HG03095 (cell line): ENCODE measurements around the gene DEPP1.

Experiments
- ATAC-seq: cut with Tn5 transposase; IDR thresholded peaks from one replicate; pipeline ENCODE4 v1.9.1; 2021; ENCODE audit warnings: moderate library complexity; ENCODE audit not compliant: unreplicated experiment

Gene DEPP1

DNA sequence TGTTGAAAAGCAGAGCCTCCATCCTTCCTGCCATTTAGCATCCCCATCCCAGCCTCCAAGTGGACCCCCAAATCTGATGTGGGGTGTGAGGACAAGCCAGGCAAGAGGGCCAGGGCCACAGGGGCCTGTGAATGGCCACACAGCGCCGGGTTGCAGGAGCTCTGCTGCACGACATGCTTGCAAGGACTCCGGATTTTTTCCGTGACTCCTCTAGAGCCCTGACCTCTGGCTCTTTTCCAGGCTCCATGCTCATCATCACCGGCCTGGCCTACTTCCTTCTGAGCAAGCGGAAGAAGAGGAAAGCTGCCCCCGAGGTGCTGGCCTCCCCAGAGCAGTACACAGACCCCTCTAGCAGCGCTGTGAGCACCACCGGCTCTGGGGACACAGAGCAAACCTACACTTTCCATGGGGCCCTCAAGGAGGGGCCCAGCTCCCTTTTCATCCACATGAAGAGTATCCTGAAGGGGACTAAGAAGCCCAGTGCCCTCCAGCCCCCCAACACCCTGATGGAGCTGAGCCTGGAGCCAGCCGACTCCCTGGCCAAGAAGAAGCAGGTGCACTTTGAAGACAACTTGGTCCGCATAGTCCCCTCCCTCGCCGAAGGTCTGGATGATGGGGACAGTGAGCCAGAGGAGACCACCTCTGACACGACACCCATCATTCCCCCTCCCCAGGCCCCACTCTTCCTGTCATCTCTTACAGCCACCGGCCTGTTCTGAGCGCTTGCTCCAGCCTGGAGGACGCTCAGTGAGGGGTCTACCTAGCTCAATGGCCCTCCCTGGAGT lies 44.0 kb downstream of the DEPP1 start:
- no peak for ATAC-seq

DNA sequence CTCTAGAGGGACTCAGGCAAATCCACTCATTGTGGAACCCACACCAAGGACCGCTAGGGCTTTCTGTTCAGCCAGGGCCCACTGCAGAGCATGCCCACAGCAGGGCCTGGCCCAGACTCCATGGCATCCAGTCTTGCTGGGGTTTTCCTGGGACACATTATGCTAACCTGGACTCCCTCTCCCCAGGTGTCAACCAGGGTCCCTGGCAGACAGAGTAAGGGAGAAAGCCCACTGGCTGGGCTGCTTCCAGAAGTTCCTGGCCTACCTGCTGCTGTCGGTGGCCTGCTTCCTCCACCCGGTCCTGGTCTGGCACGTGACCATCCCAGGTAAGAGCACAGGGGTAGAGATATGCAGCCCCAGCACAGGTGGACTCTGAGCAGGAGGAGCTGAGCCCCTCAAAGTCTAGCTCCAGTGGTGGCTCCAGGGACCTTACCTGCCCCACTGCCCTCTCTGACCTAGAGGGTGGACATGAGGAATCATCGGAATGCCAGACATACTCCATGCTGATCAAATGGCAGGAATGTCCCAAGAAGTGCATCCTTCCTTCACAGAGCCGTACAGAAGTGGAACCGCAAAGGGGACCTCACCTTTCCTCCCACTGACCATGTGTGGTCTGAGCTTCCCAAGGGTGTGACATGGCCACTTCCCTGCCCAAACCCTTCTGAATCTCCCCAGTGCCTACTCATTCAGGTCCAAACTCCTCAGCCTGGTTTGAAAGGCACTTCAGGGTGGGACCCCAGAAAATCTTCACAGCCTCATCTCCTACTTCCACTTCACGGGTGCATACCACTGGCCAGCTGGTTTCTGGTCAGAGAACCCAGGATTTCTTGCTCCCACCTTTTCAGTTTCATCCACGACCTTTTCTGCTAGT lies 44.9 kb downstream of the DEPP1 start:
- no peak for ATAC-seq

DNA sequence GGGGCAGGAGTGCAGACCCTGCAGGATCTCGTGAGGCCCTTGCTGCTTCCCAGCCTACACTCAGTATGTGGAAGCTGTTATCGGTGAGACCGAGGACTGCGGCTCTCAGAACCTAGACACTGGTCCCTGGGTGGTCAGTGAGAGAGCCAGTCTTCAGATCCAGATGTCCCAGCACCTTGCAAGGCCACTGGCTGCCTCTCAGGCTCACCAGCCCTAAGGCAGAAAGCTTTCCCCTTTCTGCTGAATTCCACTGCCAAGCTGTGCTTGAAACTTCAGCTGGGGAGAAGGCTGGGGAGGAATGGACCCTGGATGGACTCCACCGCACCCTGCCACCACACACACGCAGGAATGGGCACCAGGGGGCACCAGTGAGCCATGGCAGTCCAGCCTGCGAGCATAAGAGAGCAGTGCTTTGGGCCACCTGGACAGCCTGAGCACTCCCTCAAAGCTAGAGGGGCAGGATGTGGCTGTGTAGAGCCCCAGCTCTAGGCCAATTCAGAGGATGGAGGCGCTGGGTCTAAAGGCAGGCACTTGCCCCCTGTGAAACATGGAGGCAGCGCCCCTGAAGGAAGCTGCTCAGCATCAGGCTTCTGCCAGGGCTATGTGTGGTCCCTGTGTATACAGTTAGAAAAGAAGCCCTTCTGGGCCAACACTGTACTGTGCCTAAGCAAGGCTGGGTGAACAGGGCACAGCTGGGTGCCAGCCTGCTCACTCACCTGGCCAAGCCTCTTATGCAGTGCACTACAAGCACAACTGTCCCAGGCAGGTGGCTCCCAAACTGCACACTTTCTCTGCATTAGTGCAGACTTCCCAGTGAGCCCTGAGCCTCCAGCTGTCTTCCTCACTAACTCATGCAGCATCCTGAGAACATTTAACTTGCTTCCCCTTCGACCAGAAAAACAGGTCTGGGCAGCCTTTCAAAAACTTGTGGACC lies 45.8 kb downstream of the DEPP1 start:
- ATAC-seq, result peak; percentile 98

DNA sequence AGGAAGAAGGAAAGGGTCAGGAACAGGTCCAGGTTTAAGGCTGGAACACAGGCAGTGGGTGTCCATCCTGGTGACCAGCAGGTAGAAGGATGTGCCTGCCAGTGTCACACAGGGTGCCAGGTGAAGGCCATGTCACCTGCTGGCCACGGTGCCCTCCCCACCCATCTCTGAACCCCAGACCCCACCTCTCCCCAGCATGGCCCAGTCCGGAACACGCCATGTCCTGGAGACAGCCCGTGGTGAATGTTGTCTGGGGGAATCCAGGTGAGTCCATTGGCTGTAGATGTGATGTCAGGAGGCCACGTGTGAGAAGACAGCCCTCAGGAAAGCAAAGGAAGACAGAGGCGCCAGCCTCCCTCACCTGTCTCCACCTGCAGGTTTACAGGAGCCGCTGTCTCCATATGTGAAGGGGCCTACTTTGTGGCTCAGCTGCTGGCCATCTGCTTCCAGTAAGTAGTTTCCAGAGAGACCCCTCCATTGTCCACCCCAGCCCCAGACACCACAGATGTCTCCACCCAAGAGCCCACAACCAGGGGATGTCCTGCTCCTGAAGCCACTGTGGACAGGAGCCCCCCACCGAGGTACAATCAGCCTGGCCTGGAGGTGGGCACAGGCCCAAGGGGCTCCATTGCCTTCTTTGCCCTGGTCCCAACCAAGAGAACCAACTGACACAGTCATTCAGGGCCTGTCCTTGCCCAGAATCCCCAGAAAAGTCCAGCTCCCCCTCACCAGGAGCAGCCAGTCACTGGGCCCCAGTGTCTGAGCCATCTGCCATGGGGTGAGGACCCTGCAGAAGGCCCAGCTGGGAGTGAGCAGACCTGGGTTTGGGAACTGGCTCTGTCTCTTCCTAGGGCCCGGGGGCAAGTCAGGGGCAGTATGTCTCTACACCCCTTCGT lies 46.7 kb downstream of the DEPP1 start:
- no peak for ATAC-seq

DNA sequence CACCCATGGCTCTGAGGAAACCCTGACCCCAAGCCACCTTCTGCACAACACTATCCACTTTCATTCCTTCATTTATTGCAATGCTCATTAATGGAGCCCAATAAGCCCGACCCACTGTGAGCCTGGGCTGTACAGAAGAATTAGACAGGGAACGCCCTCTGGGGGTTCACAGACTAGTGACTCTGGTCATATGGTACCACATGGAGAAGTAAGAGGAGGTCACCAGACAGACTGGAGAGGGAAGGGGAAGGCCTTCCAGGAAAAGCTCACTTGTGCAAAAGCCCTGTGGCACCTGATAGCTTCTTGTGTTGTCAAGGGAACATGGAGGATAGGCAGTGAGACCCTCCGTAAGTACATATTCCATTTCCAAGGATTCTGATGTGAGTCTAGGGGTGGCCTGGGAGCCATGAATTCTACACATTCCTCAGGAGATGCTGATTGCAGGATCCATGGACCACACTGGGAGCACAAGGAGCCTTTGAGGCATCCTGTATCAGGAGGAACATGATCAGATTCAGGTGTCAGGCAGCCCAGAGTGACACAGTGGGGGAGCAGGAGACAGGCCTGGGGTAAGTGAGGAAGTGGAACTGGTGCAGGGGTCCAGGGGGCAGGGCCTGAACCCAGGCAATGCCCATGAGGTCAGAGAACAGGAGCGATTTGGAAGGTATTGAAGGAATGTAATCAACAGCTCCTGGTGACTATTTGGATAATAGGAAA lies 47.5 kb downstream of the DEPP1 start:
- ATAC-seq, result no peak

DNA sequence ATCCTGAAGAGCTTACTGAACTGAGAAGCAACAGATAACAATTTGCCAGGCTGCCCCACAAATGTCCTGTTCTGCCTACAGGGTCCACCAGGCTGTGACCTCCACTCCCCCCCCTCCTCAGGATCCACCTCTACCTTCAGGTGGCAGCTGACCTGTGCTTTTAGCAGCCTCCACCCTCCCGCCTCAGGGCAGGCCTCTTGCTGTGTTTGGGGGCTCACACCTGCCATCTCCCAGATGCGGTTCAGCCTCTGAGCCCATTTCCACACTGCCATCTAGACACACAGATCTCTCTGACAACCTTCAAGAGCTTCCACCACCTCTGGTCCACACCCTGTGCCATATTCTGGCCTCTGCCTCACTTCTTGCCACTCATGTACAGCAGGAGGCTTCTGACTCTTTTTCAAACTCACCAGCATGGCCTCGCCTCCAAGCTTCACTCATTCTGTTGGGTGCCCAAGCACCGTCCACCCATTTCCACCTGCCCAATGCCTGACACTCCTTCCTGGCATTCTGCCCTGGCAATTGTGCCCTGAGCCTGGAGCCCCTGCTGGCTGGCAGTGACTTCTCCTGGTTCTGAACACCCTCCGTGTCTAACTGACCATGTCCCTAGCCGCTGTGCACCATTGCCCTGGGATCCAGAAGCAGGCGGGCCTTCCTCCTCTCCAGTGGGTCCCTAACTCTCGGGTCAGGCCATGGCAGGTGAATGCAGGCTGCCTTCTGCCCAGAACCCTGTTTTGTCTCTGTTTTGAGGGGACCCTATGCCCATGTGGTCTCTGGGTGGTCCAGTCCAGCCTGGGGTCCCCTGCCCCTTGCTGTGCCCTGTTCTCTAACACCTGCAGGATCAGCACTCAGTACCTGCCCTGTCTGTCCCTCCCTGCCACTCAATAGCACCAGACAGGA lies 49.0 kb downstream of the DEPP1 start:
- no peak for ATAC-seq

DNA sequence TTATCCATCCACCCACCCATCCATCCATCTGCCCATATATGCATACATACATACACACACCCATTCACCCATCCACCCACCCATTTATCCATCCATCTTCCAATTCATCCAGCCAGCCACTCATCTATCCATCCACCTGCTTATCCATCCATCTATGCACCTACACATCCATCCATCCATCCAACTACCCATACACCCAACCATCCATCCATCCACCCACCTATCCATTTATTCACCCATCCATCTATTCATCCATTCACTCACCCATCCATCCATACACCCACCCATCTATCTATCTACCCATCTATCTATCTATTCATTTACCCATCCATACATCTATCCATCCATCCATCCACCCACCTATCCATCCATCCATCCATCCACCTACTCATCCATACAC lies 50.1 kb downstream of the DEPP1 start:
- no peak for ATAC-seq

DNA sequence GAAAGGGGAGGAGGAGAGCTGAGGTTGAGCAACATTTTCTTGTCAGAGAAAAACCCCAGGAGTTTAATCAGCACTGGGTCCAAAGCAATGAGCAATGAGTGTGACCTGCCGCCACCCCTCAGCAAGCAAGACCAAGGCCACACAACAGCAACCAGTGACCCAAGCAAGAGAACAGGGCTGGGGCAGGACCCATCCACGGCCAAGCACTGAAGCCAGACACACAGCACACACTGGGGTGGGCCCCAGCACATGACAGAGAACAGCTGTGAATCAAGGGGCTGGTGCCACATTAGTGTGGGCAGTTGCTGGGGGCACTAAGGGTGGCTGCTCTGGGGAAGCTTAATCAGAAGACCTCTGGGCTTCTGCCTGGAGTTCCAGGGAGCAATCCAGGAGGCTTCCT lies 51.3 kb downstream of the DEPP1 start:
- ATAC-seq, result no peak

DNA sequence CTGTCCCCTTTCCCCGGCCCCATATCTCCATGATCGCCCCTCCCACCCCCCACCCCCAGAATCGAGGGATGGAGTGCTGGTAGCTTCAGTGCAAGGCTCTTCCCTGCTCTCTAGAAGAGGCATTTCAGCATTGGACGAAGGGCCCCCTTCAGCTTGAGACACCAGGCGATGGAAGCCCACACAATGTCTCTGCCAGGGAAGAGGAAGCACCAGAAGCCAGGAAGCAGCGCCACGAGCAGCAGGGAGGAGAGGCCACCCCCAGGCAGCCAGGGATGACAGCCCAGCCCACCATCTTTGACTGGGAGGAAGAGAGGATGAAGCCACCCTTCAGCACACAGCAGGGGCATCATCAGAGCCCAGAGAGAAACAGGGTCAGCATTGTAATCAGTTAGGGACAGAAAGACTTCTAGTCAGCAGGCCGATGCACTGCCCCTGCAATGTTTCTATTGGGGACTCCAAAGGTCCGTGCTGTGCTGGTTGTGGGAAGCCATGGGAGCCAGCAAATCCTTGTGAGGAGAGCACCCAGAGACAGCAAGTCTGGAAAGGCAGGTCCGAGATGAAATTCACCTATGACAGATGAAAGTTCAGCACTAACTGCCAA lies 51.8 kb downstream of the DEPP1 start:
- ATAC-seq, result no peak
